Lower leg skin (tissue), 4 donors: ENCODE data around the gene CSNK1G1. TPM values are rescaled to one million over a fixed set of nuclear protein-coding genes. Genes with fewer than 3 reads are reported as not detected.

Source experiments
- DNase-seq, 2 donors: peaks; one replicate each; pipeline ENCODE4 v3.0.0-alpha.2; 2019; ENCODE audit warnings: low spot score in 2 of 2
- H3K4me3 ChIP-seq: fragments of 200-600 bp; sonication (generic); 2 replicates; pipeline ENCODE4 v1.5.1; 2017; ENCODE audit warnings: mild to moderate bottlenecking, low read depth; ENCODE audit not compliant: poor library complexity, severe bottlenecking
- POLR2A ChIP-seq, 2 donors: fragments of 450-650 bp; IDR thresholded peaks; one replicate each; pipeline ENCODE4 v1.6.1; 2016 to 2017; ENCODE audit warnings: antibody characterized with exemption in 2 of 2, mild to moderate bottlenecking in 1 of 2, moderate library complexity in 1 of 2
- WGBS, 2 donors: methylation state at CpG; one replicate each; pipeline ENCODE4 v1.1.5; 2018; 5-methylcytosine and 5-hydroxymethylcytosine counted together
- intact Hi-C: fragments of 100-400 bp; cut with DNase I; formaldehyde crosslinking; loops from one replicate; pipeline ENCODE4 v1.15.0; 2023; ENCODE audit warnings: low total_unique reads
- total RNA-seq, 4 donors: library from RNA; depleted of rRNA; stranded (reverse); fragments of >200 nt; gene quantifications; one replicate each; pipeline ENCODE4 v1.1.0, GENCODE V29; 2016
- TF ChIP-seq, protein P1 (sequence below), 3 donors: fragments of 450-650 bp; IDR thresholded peaks; one replicate each; pipeline ENCODE4 v1.5.1; 2016; ENCODE audit warnings: antibody characterized with exemption in 3 of 3, mild to moderate bottlenecking in 3 of 3, moderate library complexity in 2 of 3

CSNK1G1 gene
- total RNA-seq, 4 donors from 2014 or later, result 11.9 to 16.7 (median 14.1) TPM

DNA sequence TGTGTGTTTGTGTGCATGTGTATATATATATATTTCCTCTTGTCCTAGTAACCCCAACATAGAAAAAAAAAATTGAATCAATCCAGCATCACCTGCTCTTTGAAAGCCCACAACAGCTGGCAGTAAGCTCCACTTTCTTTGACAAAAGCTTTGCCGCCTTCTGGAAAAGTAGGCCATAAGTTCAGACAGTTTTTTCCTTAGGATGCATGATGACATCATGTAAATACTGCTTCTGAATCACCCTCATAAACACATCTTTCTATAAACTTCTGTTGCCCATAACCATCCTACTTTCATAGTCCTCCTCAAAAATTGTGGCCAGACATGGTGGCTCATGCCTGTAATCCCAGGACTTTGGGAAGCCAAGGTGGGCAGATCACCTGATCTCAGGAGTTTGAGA lies 67.4 kb downstream of the CSNK1G1 start:
- 81 to 100% methylated on average over 1 of the region's 1 CpG for WGBS, 2 donors
- TF ChIP-seq, protein P1, sequence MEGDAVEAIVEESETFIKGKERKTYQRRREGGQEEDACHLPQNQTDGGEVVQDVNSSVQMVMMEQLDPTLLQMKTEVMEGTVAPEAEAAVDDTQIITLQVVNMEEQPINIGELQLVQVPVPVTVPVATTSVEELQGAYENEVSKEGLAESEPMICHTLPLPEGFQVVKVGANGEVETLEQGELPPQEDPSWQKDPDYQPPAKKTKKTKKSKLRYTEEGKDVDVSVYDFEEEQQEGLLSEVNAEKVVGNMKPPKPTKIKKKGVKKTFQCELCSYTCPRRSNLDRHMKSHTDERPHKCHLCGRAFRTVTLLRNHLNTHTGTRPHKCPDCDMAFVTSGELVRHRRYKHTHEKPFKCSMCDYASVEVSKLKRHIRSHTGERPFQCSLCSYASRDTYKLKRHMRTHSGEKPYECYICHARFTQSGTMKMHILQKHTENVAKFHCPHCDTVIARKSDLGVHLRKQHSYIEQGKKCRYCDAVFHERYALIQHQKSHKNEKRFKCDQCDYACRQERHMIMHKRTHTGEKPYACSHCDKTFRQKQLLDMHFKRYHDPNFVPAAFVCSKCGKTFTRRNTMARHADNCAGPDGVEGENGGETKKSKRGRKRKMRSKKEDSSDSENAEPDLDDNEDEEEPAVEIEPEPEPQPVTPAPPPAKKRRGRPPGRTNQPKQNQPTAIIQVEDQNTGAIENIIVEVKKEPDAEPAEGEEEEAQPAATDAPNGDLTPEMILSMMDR (IDR thresholded peaks at IDR 0.05), result no peak
- no peak for TF ChIP-seq POLR2A (IDR thresholded peaks at IDR 0.05)
- intact Hi-C loops, result no loop called here

DNA sequence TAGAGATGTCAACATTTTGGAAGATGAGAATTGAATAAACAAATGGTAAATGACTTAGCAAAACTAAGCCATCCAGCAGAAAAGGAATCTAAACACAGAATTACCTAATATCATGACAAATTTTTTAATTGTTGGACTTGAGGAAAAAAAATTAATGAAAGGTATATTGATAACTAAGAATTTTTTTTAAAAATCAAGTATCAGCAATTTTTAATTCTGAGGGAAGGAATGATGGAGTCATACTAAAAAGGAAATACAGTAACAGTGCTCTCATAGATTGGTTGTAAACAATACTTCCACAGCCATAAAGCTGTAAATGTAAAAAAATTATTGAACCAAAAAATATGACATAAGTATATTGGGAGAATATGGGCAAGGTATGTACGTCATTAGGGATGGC lies 68.0 kb downstream of the CSNK1G1 start:
- DNase-seq, result no peak
- 96 to 100% methylated on average over 1 of the region's 1 CpG for WGBS, 2 donors
- intact Hi-C loops, result no loop called here
- no peak for TF ChIP-seq POLR2A (IDR thresholded peaks at IDR 0.05)
- TF ChIP-seq, protein P1 (IDR thresholded peaks at IDR 0.05), result no peak
- H3K4me3 ChIP-seq, result no peak overlapping the region

More for the DNA sequence above, 67.4 kb downstream of the CSNK1G1 start:
- no peak overlapping the region for H3K4me3 ChIP-seq
- DNase-seq, result no peak

DNA sequence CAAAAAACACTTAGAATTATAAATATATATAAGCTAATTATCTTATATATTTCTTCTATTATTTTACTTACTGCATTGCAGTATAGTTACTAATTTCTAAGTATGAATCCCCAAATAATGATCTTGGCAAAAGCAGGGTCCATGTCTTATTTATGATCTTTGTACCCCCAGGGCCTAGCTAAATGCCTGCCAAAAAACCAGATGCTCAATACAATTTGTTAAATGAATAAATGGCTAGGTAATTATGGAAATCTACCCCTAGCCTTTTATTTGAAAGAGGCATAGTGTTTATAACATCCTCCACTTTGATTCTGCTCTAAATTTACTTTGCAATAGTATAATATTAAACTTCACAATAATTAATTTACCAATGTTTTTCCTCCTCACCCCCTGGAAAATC lies 69.5 kb downstream of the CSNK1G1 start:
- no peak for DNase-seq
- intact Hi-C loops, result no loop called here
- no peak for TF ChIP-seq POLR2A (IDR thresholded peaks at IDR 0.05)
- TF ChIP-seq, protein P1 (IDR thresholded peaks at IDR 0.05), result no peak
- no peak overlapping the region for H3K4me3 ChIP-seq

DNA sequence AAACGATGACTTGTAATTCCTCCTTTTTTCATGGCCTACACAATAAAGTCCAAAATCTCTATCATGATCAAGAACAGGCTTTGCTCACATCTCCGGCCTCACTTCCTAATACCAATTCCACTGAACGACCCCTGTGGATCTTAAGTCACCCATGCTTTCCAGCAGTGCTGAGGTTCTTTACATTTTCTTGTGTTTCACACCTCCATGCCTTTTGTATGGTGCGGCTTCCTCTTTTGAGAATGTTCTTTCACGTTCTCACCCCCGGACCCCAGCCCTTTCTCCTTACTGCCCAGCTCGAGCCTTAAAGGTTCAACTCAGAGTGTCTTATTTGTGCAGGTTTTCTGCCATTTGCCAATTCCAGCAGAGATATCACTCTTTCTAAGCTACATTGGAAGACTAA lies 70.1 kb downstream of the CSNK1G1 start:
- 78 to 84% methylated on average over 7 of the region's 7 CpGs for WGBS, 2 donors
- no peak for DNase-seq
- intact Hi-C loops, result no loop called here
- no peak for TF ChIP-seq POLR2A (IDR thresholded peaks at IDR 0.05)
- TF ChIP-seq, protein P1 (IDR thresholded peaks at IDR 0.05), result no peak
- H3K4me3 ChIP-seq, result no peak overlapping the region

DNA sequence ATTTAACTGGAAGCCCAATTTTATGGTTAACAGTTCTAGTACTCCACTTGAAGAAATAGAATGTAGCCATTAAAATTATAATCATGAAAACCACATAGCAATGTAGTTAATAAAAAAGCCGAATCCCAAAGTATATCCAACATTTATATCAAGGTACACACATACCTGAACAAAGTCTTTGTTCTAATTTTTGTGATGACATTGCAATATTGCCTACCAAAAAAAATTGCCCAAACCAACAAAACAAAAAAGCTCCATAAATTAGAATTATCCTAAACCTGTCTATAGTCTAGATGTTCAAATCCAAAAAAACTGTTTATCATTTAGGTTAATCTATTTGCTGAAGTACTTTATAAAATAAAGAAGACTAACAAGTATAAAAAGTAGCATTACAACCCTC lies 70.8 kb downstream of the CSNK1G1 start:
- intact Hi-C loops, result no loop called here
- no peak overlapping the region for H3K4me3 ChIP-seq
- WGBS, 2 donors, result 90 to 92% methylated on average over 1 of the region's 1 CpG
- no peak for DNase-seq
- no peak for TF ChIP-seq POLR2A (IDR thresholded peaks at IDR 0.05)
- TF ChIP-seq, protein P1 (IDR thresholded peaks at IDR 0.05), result no peak

DNA sequence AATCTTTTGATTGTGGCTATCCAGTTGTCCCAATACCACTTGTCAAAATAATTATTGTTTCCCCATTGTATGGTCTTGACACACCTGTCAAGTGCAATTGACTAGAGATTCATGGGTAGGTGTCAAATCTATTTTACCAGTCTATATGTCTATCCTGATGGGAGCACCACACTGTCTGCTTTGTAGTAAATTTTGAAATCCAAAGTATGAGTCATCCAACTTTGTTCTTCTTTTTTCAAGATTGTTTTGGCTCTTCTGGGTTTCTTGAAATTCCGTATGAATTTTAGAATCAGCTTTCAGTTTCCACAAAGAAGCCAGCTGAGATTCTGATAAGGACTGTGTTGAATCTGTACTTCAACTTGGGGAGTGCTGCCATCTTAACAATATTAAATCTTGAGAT lies 71.9 kb downstream of the CSNK1G1 start:
- H3K4me3 ChIP-seq, result no peak overlapping the region
- no peak for DNase-seq
- WGBS, 2 donors, result 8 to 15% methylated on average over 1 of the region's 1 CpG
- no peak for TF ChIP-seq POLR2A (IDR thresholded peaks at IDR 0.05)
- TF ChIP-seq, protein P1 (IDR thresholded peaks at IDR 0.05), result no peak
- intact Hi-C loops, result no loop called here
